ENCODE measurements around the gene ZNF536.
"Not testable (repeated sequence)": the region's sequence is repeated elsewhere in the genome, so short reads cannot be mapped to it uniquely, and the experiment has no call there.

ZNF536 gene

DNA sequence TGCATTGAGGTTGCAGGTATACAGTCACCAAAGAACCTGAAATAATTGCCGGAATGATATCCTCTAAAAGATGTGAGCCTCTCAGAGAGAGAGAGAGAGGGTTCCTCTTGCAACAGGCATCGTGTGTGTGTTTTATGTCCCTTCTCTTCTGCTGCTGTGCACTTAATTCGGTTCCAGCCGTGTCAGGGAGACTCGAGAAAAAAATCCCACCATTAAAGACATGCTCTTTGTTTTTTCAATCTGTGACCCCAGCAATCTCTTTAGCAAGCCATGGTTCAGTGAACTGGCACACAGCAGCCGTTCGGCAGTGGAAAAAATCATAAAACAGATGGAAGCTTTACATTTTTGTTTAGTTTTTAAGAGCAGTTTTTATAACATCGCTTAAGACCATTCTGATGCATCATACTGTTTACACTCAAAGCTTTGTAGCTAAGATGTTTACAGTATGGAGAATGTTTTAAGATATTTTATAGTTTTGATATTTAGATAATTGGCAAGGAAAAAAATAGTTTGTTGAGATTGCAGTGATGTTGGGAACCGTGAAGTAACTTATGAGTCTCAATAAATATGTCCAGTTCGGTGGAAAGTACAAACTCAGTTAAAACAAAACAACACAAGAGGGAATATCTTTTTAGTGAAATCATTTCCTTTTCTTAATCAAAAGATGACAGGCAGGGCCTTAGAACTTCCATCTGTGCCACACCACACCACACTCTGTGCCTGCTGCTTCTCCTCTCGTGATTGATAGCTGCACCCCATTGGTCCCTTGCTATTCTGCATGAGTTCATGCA is 31.2 kb upstream of the ZNF536 start:
- in situ Hi-C loops (cut with HindIII; ENCODE audit: low sequenced_read_pairs): no loop called here

DNA sequence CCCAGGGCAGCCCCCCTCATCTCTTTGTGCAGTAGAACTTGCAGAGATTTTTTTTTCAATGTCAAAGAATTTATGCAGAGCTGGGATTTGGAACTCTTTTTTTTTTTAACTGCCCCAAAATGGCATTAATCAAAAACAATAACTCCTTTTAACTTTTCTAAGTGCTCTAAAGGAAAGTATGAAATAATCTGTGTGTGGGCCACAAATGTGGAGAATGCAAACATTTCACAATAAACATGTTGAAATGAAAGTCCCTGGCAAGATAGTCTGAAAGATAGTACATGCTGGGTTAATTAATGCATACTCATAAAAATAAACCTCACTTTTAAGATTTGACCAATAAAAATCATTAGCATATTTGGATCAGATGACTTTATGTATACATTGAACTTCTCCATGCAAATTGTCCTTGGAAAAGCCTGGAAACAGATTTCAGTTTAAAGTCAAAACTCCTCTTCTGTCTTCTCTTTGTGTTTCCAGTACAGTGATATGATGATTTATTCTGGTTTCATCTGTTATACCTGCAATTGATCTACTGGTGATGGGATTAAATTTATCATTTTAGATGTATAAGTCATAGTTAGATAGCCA is 30.5 kb upstream of the ZNF536 start:
- in situ Hi-C loops (cut with HindIII; ENCODE audit: low sequenced_read_pairs): no loop called here

DNA sequence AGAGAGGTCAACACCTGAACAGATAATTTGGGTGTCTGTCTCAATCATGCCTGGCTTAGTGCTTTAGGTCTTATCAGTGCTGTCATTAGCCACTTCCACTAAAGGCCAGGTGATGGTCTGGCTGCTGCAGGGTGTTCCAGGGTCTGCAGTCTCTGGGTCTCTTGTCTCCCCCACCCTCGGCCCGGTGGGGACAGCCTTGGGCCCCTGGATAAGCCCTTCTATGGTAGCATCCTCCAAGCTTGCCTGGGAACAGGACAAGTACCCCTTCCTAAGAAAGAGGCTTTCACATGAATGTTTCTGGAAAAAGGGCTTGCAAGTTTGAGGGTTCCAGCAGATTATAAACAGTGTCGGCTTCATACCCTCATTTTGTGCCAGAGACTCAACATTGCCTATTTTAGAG is 29.3 kb upstream of the ZNF536 start:
- in situ Hi-C loops (cut with HindIII; ENCODE audit: low sequenced_read_pairs): no loop called here

DNA sequence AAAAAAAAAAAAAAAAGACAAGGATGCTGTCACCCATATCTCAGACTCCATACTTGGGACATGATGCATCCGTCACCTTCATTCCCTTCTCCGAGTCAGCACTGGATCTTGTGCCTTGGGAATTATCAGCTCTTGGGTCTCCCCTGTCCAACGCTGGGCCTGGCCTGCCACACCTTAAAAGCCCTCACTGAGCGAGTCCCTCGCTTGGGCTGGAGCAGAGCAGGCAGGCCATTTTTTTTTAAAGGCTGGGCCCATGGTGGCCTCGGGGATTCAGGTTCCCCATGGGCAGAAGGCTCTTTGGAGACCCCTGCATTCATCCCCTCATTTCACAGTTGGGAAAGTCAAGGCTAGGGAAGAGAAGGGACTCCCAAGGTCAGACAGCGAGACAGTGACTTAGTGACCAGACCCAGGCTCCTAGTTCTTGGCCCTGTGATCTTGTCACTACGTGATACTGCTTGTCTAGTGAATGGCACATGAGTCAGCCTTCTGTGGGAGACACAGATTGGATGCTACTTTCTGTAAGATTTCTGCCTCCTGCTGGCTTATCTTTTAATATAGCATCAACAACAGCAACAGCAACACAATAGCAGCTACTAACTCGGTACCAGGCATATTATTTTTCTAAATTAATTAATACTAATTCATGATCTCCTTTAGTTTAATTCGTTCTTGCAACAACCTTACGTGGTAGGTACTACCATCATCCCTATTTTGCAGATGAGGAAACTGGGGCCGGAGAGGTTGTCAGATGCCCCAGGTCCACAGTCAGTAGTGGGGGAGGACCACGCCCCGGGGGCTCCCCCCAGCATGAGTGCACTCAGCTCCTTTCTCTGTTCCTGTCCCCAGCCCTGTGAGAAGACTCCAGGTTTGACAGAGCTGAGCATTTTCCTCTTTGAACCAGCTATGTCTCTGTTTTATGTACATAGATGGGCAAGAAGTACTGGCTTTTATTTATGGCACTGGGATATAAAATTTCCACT is 27.4 kb upstream of the ZNF536 start:
- in situ Hi-C loops (cut with HindIII; ENCODE audit: low sequenced_read_pairs): no loop called here

DNA sequence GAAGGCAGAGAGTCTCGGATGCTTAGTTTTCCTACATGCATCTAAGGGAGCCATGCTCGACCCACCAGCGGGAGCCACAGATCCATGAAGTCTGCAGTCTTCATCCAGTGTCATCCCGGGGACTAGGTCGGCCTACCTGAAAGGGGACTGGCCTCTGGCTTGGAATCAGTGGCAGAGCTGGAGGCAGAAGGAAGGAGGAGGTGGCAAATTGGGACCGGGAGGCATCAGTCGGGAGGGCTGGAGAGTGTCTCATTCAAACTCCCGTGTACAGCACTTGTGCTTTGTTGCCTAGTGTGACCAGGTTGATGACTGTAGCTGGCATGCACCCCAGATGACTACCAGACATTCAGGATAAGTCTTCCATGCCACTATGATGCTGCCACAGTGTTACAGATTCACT is 26.5 kb upstream of the ZNF536 start:
- in situ Hi-C loops (cut with HindIII; ENCODE audit: low sequenced_read_pairs): no loop called here

DNA sequence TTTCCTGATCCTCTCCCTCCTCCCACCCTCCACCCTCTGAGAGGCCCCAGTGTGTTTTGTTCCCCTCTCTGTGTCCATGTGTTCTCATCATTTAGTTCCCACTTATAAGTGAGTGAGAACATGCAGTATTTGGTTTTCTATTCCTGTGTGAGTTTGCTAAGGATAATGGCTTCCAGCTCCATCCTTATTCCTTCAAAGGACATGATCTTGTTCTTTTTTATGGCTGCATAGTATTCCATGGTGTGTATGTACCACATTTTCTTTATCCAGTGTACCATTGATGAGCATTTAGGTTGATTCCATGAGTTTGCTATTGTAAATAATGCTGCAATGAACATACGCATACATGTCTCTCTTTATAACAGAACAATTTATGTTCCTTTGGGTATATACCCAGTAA is 25.7 kb upstream of the ZNF536 start:
- in situ Hi-C loops (cut with HindIII; ENCODE audit: low sequenced_read_pairs): not testable (repeated sequence)

DNA sequence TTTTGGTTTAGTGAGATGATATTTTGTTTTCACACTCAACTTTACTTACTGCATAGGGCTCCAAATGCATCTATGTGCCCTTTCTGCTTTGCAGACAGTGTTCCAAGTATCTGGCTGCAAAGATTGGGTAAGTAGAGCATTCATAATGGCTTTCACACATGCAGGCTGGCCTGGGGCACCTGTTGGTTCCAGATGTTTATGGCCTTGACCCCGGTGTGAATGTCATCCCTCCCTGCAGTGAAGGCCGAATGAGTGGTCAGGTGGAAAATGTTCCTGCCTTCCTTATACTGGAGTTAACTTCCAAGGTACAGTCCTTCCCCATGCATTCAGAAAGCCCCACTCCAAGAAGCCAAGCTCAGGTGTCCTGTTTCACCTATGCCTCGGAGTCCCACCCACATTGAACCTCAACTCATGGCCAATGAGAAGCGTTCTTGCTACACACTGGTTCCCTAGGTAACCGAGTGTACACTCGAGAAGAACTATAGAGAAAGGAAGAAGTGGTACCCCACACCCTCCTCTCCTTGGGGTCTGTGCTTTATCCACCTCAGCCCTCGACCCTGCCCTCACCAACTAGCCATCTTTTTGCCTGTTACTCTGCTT is 23.0 kb upstream of the ZNF536 start:
- in situ Hi-C loops (cut with HindIII; ENCODE audit: low sequenced_read_pairs): no loop called here

DNA sequence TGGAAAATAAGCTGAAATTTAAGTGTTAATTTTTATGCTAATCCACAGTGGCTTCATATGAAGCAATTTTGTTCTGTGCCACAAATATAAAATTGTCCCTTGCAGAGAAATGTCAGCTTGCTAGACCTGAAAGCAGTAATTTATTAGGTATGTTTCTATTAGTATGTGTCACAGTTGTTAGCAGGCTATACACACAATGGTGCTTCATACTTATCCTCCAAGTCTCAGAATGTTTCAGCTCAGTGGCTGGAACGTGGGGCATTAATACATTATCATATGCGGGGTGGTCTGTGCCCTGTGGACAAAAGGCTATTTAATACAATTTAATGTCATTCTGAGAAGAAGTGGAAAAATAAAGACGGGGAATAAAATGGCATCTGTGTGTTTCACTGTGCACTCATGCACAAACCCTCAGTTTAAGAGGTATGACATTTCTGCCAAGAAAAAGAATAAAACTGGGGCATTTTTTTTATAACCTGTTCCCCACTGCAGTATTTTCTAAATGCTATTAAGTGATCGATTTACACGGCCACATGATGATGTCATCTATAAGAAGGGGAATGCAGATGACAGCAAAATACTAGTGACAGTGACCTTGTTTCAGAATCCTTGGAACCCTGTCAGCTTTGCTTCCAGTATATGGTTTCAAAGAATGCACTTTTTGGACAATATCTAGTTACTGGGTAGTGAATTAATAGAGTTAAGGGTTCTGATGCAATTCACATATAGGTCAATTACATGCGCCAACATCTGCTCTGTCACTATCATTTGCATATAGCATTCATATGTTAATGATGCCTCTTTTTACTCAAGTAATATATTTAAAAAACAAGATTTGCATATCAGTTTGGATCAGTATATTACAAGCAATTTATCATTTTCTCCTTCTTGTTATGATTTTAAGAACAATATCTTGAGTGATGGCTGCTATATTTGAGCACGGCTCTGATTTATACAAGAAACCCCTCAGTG is 21.2 kb upstream of the ZNF536 start:
- in situ Hi-C loops (cut with HindIII; ENCODE audit: low sequenced_read_pairs): no loop called here

DNA sequence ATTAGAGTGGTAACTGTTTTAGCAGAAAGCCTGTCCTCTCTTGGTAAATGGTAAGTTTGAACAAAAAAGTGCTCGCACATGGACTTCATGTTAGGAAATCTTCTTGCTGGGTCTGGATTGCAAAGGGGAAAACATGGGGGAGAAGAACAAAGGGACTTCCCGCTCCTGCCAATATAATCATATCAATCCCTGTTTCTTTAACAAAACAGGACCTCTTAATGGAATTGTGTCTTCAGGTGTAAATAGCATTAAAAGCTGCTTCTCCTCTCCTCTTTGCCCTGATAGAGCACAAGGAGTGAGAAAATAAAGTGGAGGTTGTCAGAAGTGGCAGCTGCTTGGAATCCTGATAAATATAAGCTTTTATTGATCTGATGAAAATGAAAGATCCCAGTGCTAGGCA is 20.4 kb upstream of the ZNF536 start:
- in situ Hi-C loops (cut with HindIII; ENCODE audit: low sequenced_read_pairs): no loop called here

DNA sequence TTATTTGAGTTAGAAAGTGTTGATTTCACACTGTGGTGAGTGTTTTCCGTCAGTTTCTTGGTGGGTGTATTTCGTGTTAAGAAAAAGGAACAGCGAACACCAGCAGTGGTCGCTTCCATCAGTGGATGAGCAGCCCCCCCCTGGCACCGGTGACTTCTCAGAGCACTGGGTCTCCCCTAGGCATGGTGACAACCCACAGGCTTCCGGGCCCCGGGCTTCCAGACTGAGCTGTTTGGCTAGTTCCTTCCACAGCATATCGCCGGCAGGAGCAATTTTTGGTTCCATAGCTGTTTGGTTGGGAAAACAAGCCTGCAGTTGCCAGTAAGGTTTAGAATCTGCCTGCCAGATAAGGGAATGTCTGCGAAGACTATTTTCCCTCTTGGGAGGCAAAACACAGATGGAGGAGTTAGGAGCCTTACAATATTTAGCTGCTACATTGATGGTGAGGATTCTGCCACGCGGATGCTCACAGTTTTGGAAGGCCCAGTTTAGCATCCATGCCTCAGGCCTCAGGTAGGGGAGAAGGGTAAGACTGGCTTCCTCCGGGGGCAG is 18.7 kb upstream of the ZNF536 start:
- in situ Hi-C loops (cut with HindIII; ENCODE audit: low sequenced_read_pairs): no loop called here

DNA sequence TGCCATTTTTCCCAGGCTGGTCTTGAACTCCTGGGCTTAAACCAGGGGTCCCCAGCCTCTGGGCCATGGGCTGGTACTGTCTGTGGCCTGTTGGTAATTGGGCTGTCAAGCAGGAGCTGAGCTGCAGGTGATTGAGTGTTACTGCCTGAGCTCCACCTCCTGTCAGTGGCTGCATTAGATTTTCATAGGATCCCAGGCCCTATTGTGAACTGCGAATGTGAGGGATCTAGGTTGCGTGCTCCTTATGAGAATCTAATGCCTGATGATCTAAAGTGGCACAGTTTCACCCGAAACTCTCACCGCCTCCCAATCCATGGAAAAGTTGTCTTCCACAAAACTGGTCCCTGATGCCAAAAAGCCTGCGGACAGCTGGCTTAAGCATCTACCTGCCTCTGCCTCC is 16.6 kb upstream of the ZNF536 start:
- in situ Hi-C loops (cut with HindIII; ENCODE audit: low sequenced_read_pairs): no loop called here

DNA sequence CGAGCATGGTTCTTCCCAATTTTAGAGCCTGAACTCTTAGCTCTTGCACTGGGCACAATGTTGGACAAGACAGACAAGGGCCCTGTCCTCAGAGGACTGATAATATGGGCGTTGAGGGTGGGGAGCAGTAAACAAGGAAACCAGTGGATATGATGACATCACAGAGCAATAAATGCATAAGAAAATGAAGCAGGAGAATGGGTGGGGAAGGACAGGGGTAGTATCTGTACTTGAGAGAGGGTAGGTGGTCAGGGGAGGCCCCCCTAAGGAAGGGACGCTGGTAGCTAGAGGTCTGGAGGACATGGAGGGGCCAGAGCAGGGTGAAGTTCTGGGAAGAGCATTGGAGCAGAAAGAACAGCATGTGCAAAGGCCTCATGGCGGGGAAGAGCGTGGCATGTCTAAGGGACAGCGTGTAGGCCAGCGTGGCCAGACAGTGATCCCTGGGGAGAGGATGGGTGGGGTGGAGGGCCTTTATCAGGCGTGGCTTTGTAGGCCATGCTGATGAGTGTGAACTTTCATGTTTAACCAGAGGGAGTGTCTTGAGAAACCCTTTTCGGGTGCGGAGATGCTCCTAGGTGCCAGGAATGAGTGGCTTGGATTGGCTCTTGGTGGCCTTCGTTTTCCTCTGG is 15.1 kb upstream of the ZNF536 start:
- in situ Hi-C loops (cut with HindIII; ENCODE audit: low sequenced_read_pairs): no loop called here

DNA sequence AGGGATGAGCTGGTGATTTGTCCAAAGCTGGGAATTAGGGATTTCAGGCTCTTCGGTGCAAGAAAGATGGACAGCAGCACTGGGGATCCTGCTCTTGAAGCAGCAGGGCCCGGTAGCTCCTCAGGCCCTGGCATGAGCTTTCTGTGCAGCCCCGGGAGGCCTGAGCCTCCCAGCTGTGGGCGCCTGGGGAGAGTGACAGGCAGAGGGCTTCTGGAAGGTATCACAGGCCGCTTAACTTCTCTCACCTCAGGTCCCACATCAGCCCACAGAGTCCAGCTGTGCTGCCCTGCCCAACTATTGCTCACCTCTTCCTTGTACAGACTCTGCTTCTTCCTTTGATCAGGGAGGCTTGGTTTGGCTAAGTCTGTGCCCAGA is 14.6 kb upstream of the ZNF536 start:
- in situ Hi-C loops (cut with HindIII; ENCODE audit: low sequenced_read_pairs): no loop called here

DNA sequence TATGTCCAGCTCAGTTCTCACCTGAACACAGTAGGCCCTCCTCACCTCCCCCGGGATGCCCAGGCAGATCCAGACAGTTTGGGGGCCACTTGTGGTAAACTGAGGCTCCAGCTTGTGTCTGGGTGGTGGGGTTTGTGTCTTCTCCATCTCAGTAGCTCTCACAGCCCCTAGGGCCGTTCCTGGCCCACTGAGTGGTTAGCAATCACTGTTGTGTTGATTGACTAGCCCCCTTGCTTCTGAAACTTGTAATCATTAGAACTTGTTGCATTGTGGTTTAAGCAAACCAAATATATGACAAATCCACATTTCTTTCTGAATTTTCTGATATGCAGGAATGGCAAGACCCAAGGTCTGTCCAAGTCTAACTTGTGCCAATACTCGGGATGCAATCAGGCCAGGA is 13.9 kb upstream of the ZNF536 start:
- in situ Hi-C loops (cut with HindIII; ENCODE audit: low sequenced_read_pairs): no loop called here

DNA sequence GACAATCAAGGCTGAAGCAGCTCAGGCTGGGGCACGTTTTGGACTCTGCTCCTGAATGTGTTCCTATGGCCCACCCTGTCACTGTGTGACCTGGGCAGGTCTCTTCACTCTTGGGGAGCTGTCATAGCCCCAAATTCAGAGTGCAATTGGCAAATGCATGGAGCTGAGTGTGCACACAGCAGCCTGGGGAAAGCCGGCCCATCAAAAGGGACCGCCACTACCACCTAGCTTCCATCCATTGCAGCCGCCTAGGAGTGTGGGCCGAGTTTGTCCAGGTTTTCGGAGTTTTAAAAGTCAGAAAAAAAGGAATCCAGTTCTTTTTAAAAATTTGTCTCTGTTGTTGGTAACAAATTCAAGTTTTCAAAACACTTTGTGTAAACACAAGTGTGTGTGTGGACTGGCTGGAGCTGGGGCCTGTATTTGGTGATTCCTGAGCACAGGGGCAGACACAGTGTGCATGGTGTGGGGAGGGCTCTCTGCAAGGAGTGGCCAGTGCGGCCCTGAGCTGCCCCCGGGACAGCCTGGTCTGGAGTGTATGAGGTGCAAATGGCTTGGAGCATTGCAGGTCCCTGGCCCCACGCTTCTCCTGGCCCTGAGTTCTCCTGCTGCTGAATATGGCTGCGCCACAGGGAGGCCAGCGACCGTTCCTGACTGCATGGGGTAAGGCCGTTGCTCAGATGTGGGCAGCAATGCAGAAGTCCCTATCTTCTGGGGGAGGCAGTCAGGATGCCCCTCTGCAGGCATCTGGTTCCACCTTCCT is 13.2 kb upstream of the ZNF536 start:
- in situ Hi-C loops (cut with HindIII; ENCODE audit: low sequenced_read_pairs): no loop called here

DNA sequence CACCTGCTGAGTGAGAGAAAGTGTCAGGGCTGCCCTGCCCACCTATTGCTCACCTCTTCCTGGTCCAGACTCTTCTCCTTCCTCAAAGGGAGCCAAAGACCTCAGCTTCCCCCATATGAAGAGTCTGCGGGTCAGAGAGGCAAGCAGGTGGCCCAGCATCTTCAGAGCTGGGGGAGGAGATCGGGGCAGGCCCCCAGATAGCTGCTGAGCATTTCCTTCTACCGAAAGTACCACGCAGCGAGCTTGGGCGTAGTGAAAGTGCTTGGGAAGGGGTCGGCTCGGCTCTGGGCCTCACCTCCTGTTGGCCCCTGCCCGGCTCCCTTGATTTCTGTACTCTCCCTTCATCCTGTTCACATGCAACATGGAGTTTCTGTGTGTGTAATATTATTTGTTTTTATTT is 12.2 kb upstream of the ZNF536 start:
- in situ Hi-C loops (cut with HindIII; ENCODE audit: low sequenced_read_pairs): no loop called here

DNA sequence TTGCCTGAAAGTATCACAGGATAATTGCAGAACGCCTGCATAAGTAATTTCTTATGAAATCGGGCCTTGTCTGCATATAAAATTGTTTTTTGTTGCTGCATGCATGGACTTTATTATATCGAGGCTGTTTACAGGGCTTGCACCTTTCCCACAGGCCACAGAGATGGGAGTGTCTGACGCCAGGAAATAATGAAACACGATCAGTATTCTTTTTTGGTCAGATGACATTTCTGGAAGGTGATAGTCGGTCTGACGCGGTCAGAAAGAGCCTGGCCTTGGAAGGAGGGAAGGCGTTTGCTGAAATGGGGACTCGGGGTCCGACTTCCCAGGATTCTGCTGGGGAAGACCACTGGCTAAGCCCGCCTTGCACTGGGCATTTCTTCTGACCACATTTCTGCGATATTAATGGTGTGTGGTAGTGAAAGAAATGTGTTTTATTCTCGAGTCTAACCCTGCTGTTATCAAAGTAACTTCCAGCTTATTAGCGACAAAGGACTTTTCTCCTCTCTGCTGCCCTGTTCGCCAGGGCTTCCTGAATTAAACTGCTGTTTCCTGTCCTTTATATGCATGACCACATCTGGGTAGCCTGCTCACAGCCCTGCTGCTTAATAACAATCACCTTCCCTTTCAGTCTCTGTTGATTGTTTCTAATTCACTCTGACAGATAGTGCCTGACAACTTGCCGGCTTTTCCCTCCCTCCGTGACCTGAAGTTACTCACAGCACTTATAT is 11.6 kb upstream of the ZNF536 start:
- in situ Hi-C loops (cut with HindIII; ENCODE audit: low sequenced_read_pairs): no loop called here

DNA sequence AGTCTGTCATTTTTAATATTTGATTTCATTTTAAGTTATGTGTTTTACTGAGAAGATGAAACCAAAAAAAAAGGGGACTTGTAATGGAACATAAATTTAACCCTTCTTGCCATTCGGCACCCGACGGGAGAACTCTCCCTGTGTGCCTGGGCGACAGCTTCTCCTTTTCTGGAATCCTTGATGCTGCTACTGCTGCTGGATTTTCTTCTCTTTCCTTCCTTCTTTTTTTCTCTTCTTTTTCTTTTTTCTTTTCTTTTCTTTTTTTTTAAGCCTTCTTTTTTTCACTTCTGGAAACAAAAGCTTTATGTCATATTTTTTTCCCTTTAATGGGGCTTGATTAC is 11.1 kb upstream of the ZNF536 start:
- in situ Hi-C loops (cut with HindIII; ENCODE audit: low sequenced_read_pairs): no loop called here
